Measurements from ENCODE around the gene ZCCHC24.

DNA sequence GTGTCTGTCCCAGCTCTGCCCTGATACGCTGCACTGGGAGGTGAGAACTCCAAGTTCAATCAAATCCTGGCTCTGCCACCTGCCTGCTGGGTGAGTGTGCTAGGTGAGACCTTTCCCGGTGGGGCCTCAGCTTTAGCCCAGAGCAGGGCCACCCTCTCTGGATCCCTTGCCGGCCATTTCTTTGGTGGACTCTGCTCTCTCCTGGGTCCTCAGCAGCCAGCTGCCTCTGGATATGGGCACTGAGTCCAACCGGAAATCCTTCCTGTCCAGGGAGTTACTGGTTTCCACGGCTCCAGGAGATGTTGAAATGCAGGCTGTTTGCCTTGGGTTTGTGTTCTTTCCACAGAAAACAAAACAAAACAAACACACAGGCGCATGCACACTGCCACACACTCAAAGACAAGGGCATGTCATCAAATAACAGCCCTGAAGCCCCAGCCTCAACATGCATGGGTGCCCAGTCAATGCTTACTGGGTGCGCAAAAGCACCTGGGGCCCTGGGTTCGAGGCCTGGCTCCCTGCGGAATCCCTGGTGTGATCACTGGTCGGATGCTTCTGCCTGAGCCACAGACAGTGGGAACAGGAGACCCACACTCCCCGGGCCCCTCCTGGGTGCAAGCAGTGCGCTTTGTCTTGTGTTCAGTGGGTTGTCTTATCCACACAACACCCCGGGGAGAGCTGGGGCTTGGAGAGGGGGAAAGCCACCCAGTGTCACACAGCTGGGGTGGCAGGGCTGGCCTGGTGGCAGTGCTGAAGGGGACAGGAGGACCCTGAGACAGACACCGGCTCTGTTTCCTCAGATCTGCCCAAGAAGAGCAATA is 65.1 kb downstream of the ZCCHC24 start:
- TF ChIP-seq, protein P1, sequence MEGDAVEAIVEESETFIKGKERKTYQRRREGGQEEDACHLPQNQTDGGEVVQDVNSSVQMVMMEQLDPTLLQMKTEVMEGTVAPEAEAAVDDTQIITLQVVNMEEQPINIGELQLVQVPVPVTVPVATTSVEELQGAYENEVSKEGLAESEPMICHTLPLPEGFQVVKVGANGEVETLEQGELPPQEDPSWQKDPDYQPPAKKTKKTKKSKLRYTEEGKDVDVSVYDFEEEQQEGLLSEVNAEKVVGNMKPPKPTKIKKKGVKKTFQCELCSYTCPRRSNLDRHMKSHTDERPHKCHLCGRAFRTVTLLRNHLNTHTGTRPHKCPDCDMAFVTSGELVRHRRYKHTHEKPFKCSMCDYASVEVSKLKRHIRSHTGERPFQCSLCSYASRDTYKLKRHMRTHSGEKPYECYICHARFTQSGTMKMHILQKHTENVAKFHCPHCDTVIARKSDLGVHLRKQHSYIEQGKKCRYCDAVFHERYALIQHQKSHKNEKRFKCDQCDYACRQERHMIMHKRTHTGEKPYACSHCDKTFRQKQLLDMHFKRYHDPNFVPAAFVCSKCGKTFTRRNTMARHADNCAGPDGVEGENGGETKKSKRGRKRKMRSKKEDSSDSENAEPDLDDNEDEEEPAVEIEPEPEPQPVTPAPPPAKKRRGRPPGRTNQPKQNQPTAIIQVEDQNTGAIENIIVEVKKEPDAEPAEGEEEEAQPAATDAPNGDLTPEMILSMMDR (IDR thresholded peaks at IDR 0.05) = no peak
- TF ChIP-seq POLR2A (IDR thresholded peaks at IDR 0.05) = no peak
